HG02870 (cell line): ENCODE data around the gene STARD5.

ENCODE experiments used
- ATAC-seq: cut with Tn5 transposase; IDR thresholded peaks from one replicate; pipeline ENCODE4 v1.9.1; 2021; ENCODE audit warnings: mild to moderate bottlenecking, moderate library complexity; ENCODE audit not compliant: unreplicated experiment

The STARD5 gene

DNA sequence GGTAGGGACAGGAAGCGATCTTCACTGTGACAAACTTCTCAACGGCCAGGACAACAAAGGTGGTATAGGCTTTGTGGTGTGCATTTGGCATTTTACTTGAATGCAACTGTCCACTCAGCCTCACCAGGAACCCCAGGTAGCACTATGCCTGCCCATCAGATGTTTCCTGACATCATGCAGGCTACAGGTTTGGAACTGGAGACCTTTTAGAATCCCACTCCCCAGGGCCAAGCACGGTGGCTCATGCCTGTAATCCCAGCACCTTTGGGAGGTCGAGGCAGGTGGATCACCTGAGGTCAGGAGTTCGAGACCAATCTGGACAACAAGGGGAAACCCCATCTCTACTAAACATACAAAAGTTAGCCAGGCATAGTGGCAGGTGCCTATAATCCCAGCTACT is 9.6 kb downstream of the STARD5 start:
- ATAC-seq, result no peak

DNA sequence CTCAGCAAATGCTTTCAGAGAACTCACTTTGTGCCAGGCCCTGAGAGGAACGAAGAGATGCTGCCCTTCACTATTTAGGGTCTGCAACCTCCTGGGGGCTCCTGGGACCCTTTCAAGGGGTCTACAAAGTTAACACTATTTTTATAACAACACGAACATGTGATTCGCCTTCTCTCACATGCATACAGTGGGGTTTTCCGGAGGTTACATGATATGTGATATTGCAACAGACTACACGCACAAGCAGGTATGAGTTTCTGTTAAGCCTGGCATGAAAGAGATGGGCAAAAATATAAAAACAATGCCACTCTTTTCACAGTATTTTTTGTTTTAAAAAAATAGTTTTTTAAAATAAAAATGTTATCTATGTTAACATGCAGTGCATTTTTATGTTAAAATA is 10.3 kb downstream of the STARD5 start:
- no peak for ATAC-seq

DNA sequence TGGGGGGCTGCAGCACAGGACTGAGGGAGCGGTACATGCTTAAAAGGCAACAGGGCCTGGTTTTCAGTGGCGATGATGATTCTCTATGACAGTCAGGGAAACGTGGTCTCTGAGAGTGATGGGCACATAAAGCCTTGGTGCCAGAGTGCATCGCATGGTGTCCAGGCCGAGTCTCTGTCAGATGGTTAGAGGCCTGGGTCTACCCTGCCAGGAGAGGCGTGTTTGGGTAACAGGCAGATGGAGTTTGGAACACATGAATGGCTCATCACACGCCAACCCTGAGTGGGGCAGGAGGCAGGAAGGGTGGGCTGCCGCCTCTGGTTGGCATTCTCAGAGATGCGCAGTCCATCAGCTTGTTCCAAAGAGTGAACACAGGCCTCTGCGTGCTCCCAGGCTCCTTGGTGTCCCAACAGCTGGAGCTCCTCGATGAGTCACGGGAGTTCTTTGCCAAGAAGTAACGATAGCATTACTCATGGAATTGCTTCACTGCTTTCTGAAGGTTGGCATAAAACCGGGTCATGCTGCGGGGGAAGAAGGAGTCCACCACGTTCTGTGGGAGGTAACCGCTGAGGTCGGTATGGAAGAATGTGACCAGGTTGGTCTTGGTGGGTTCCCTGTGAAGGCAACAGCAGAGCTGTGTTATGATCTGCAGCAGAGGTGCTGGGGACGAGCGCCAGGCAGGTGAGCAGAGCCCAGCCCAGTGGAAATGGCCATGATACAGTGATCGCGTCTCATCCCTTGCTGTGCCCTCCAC is 11.0 kb downstream of the STARD5 start:
- no peak for ATAC-seq

DNA sequence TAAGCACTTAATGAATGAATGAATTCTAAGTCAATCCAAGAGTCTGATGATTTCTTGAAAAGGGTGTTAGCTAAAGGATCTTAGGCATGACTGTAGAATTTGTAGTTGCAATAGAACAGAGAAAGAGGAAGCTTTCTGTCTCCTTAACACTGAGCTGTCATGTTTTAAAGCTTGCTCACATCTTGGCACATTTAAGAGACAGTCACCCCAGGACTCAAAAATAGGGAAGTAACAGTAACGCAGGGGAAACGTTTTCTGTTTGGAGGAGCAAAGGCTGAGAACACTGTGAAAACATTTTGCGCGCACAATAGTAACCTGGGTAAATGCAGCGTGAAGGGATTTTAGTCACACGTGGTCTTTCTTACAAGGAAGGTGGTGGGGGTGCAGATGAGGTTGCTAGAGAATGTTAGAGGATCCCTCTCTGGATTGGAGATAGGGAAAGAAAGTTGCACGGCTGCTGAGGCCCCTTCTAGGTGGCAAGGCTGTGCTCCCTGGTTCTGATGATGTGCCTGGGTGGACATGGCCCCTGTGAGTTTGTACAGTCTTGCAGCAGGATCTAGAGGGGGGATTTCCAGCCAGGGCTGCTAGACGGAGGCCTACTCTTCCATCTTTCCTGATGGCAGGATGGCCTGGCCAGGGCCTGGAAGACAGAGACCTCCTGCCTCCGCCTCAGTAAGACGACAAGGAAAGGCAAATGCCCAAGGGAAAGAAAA is 12.0 kb downstream of the STARD5 start:
- ATAC-seq, result peak; percentile 41

DNA sequence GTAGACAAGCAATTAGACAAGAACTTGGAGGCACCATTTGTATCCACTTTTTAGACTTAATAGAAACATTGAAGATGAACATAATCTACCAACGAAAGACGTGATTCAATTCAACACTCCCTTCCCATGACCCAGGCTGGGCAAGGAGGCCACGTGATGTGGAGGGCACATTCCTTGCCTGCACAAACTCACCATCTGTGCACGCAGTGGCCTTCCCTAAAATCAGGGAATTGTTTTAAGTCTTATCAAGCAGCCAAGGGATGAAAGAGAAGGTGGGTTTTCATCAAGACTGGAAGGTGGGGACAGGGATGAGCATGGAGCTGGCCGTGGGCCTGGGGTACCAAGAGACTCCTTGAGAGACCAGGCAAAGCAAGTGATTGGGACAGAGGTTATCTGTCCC is 13.5 kb downstream of the STARD5 start:
- ATAC-seq, result no peak

DNA sequence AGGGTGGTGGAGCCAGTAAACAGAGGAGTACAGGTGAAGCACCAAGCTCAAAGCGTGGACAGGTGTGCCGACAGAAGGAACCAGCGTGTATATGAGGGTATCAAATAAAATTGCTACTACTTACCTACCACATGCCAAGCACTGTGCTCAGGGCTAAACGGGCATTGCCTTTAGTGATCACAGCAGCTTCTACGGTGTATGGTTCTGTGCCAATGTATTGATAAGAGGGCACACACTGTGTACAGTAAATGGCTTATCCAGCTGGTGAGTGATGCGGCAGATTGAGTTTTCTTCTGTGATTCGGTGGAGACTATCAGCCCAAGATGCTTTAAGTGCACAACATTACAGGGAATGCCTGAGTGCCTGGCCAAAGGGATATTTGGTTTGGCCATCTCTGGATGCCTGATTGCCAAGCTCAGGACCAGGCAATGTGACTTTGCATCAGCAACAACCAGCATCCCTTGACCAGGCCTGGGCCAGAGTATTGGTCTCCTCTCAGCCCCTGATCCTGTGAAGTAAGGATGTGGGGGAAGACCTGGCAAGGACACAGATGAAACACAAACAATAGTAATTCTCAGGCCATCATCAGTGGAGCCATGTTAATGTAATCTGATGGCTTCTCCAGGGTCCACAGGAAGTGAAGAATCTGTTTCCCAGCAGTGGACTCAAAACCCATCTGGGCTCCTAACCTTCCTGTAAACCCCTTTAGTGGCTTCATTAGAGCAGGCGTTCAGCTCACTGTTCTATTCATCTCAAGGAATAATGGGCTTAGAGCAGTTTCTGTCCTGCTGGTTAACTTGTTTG is 14.1 kb downstream of the STARD5 start:
- ATAC-seq, result no peak

DNA sequence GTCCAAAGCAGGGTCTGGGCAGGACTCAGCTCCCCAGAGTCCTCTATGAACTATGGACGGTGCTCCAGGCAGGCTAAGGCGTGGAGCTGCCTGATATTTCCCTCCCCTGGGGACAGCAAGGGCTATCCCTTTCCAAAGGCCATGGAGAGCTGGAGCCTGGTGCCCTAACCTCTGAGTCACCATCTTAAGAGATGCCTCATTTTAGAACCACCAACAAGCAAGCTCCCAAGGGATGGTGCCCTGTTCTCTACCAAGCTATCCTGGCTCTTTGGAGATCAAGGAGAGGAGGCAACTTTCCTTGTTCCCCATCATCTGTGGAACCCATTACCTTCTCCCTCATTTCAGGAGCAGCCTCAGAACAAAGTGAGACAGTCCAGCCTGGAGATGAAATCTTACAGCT is 15.7 kb downstream of the STARD5 start:
- no peak for ATAC-seq

DNA sequence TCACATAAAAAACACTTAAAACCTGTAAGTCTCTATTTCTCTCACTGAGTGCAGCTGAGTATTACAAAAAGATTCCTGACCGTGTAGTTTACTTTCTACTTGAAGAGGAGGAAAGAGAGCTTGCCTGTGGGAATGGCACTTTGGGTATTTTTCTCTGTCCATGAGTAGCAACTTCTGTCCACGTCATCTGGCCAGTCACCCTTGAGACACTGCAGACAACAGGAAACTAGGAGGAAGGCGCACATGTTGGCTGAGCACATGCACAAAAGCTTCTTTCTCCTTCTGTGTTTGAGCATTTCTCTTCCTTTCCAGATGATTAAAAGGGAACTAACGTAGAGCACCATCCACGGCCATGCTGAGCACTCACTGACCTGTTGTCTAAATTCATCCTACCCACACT is 19.7 kb downstream of the STARD5 start:
- ATAC-seq, result no peak

DNA sequence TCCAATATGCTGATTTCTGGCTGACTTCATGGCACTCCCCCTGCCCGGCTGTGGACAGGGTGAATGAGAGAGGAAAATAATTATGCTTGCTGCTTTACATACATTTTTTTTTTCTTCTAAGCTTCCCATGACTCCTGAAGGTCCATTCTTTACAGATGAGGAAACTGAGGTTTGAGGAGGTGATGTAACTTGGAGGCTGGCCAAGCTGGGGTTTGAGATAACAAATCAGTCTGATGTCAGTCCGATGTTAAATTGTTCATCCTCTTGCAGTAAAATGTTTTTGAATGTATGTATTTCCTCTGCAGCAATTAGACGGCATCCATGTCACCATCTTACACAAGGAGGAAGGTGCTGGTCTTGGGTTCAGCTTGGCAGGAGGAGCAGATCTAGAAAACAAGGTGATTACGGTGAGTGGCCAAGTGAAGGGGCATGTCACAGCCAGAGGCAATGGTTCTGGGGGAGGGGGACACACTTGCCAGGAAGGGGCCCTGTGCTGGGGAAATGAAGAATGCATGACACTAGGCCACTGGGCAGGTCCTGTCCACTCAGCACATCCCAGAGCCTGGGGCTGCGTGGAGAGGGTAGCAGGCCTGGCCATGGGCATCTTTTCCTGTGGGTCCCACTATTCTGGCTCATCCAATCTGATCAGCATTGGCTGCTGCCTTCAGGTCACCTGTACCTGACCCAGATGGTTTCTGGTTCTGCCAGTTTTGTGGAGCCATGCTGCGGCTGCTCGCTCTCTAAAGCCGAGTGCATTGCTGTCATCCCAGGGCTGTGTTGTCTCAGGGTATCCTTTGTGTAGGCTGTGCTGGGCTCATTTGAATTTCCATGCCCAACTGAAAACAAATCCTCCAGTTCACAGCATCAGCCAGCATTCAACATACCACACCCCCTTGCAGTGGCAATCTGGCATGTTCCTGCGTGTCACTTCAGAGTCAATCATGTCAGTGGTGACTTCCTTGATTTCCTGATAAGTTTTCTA is 20.4 kb downstream of the STARD5 start:
- ATAC-seq, result no peak

DNA sequence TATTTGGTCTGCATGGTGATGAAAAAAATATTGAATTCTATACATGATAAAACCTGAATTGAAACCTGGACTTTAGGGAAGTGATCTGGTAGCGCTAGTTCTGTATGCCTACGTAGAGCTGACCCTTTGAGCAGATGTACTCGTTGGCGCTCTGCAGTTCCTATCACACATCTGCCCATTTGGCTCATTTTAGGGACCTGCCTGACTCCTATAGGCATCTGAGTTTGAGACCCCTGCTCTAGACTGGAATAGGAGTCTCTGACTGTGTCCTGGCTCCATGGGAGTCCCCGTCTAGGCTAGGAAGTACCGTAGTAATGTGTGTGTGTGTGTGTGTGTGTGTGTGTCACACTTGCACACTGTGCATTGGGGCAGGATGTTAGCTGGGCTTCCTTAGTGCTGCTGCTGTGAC is 21.2 kb downstream of the STARD5 start:
- ATAC-seq, result no peak

DNA sequence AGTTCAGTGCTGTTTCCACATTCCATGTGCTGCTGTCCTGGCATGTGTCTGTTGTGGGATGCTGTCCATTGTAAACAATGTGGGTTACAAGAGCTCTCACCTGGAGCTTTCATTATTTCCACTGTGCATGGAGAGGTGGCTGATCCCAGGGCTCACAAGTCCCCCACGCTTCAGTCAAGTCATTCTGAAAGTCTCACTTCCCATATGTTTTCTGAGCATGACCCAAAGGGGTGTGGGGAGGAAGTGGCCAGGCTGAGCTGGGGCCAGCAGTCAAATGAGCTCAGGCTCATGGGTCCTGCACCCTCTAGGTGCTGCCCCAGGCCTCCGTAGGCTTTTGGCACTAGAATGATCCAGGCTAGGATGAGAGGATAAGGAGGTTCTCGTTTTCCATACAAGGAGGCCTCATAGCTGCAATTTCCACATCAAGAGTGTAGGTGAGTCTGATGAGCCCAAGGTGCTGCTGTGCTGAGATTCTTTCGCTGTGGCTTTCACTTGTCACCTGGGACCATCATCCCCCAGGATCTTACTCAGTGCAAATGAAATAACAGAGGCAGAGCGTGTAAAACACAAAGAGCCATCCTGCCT is 22.0 kb downstream of the STARD5 start:
- peak; percentile 79 for ATAC-seq

DNA sequence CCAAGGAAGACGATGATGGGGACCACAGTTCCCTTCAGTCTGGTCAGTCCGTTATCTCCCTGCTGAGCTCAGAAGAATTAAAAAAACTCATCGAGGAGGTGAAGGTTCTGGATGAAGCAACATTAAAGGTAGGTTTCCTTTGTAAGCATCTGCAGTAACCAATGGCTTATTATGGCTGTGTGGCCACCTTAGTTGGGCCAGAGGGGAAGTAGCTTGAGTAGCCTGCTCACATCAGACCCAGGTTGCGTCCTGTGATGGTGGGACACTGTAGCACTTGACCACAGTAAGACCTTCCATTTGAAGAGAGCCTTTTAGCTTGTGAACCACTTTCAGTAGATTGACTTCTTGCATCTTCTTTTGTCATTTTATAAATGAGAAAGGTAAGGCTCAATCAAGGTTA is 22.6 kb downstream of the STARD5 start:
- ATAC-seq, result peak; percentile 4

DNA sequence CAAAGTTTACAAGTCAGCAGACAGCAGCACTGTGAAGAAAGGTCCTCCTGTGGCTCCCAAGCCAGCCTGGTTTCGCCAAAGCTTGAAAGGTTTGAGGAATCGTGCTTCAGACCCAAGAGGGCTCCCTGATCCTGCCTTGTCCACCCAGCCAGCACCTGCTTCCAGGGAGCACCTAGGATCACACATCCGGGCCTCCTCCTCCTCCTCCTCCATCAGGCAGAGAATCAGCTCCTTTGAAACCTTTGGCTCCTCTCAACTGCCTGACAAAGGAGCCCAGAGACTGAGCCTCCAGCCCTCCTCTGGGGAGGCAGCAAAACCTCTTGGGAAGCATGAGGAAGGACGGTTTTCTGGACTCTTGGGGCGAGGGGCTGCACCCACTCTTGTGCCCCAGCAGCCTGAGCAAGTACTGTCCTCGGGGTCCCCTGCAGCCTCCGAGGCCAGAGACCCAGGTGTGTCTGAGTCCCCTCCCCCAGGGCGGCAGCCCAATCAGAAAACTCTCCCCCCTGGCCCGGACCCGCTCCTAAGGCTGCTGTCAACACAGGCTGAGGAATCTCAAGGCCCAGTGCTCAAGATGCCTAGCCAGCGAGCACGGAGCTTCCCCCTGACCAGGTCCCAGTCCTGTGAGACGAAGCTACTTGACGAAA is 24.2 kb downstream of the STARD5 start:
- ATAC-seq, result no peak

DNA sequence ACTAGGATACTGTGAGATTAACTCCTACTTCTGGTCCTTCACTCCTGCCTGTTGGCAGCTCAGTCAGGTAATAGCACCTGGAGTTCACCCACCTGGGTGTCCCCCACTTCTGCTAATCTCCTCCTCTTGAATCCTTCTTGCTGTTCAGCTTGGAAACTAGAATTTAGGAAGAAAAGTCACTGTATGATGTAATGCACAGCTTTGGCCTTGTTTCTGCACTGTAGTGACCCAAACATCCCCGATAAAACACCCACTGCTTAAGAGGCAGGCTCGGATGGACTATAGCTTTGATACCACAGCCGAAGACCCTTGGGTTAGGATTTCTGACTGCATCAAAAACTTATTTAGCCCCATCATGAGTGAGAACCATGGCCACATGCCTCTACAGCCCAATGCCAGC is 24.8 kb downstream of the STARD5 start:
- no peak for ATAC-seq

DNA sequence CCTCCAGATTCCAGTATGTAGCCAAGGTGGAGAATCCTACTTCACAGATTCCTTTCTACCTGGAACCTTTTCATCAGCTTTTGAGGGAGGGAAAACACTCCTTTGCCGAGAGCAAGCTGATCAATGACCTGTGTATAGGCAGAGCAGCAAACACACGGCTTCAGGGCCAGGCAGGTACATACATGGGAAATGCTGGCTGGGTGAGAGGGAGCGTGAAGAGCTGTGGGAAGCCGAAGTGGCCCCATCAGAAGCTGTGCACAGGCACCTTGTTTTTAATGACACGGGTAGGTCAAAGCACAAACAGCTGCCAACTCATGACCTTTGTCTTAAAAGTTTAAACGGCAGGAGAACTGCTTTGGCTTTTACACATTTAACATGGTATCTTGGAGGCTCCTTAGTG is 25.3 kb downstream of the STARD5 start:
- ATAC-seq, result no peak

DNA sequence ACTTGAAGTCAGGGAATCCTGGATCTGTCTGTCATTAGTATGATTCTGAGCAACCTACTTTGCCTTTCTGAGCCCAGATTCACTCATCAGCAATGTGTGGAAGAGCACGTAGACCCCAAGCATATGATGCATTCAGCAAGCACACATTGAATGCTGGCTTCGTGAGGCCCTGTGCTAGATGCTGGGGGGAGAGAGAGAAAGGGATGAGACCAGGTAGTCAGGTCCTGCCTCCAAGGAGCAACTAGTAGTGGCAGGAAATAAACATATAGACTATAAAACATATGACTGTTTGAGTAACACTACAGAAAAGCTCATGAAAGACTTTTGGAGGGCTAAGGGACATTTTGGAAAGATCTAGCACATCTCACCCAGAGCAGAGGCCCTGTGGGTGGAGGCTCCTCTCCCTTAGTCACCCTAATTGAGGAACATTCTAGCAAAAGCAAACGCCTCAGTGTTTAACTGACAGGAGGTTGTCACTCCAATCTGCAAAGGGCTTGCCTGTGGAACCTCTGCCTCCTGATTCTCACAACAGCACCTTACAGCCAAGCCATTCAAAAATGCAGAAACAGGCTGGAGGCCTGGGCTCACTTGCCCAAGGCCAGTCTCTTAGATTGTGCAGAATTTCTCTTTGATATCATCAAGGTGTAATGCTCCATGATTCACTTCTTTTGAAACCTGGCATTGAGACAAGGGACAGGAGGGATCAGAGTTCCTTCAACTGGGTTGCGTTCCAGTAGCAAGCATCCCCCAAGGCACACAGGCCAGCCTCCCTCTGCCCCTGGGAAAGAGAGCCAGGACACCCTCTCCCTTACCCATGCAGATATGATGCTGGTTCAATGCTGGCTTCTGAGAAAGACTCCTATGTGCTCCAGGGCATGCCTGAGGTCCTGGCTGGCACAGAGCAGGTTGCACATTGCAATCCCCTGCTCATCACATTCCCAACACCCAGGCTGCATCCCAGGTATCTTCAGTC is 26.1 kb downstream of the STARD5 start:
- ATAC-seq, result no peak

DNA sequence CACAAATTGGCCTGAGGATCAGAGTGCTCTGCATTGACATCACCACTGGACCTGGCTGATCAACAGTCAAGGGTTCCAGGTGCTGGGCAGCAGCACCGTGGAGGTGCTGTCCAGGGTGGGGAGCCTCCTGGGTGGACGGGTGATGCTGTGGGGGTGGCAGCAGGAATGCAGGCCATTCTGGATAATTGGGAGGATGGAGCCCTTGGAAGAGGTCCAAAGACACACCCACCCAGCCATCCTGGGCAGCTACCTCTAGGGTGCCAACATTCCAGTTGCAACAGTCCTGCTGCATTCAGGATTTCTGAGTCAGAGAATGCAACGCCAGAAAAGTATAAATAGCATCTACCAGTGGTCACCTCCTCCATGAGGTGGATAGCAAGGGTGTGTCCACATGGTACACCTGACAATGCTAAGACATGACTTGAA is 26.8 kb downstream of the STARD5 start:
- no peak for ATAC-seq

DNA sequence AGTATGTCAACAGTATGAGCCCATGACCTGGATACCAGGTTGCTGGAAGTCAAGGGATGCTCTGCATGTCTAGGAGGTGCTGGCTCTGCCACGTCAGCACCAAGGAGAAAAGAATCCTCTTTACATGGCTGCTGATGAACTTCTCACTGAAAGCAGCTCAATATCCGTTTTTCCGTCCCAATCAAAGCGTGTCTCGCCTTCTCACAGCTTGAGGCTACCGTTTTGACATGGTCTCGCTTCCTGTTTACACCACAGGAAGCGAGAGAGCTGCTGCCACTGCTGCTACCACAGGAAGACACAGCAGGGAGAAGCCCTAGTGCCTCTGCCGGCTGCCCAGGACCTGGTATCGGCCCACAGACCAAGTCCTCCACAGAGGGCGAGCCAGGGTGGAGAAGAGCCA is 27.3 kb downstream of the STARD5 start:
- ATAC-seq, result peak; percentile 37

DNA sequence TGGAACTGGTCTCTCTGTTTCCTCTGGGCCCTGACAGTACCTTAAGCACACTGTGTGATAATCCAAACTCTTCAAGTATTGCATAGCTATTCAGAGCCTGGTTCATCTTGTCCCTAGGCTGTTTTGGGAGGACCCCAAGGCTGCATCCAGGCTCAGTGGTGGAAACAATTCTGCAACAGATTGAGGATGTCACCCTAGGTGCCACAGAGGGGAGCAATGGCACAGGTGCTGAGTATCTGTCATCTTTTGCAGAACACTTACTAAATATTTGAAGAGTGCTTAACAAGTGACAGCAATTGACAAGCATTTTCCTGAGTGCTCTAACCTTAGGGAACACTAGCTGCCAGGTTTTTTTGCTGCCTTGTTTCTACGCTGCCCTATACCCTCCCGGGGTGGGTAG is 27.8 kb downstream of the STARD5 start:
- ATAC-seq, result no peak
